Measurements from ENCODE around the gene CD164L2. TPM values are rescaled to one million over a fixed set of nuclear protein-coding genes. Genes with fewer than 3 reads are reported as not detected.

Gene CD164L2
- total RNA-seq, 1 experiment from 2014 or later = not detected

GRCh38 chr1:27400082-27400962 lies 17.2 kb upstream of the CD164L2 start:
- Histone ChIP-seq H3K4me1 (replicated peaks) (peaks cover 7% of the 10 kb centered on the region), H3K9me3 (replicated peaks) (no peaks in the 10 kb centered on the region), H3K36me3 (peaks cover 6% of the 10 kb centered on the region; the same call in 1 of the 2 replicates), H3K4me3 (no peak overlapping the region), H3K27ac (no peak overlapping the region), H3K27me3 (replicated peaks) (no peaks in the 10 kb centered on the region)
- DNase-seq (ENCODE audit: low read depth in 1 of 2, low spot score in 2 of 2) = no peak

GRCh38 chr1:27399251-27400025 lies 16.3 kb upstream of the CD164L2 start:
- Histone ChIP-seq H3K4me3 (no peak overlapping the region), H3K4me1 (replicated peaks) (peaks cover 11% of the 10 kb centered on the region), H3K36me3 (peaks cover 10% of the 10 kb centered on the region; the same call in 1 of the 2 replicates), H3K27ac (no peak overlapping the region), H3K27me3 (replicated peaks) (no peaks in the 10 kb centered on the region), H3K9me3 (replicated peaks) (no peaks in the 10 kb centered on the region)
- no peak for DNase-seq (ENCODE audit: low read depth in 1 of 2, low spot score in 2 of 2)

- Histone ChIP-seq H3K27me3 (replicated peaks) (no peaks in the 10 kb centered on the region), H3K36me3 (peaks cover 15% of the 10 kb centered on the region), H3K9me3 (replicated peaks) (no peaks in the 10 kb centered on the region), H3K4me1 (replicated peaks) (peaks cover 14% of the 10 kb centered on the region), H3K27ac (no peak overlapping the region), H3K4me3 (no peak overlapping the region)
- no peak for DNase-seq (ENCODE audit: low read depth in 1 of 2, low spot score in 2 of 2)
Measured at GRCh38 chr1:27398405-27399149, 15.4 kb upstream of the CD164L2 start.

- Histone ChIP-seq H3K27ac (no peak overlapping the region), H3K4me3 (no peak overlapping the region), H3K9me3 (replicated peaks) (no peaks in the 10 kb centered on the region), H3K36me3 (peaks cover 16% of the 10 kb centered on the region), H3K4me1 (replicated peaks) (peaks cover 18% of the 10 kb centered on the region), H3K27me3 (replicated peaks) (no peaks in the 10 kb centered on the region)
- no peak for DNase-seq (ENCODE audit: low read depth in 1 of 2, low spot score in 2 of 2)
Measured at GRCh38 chr1:27397749-27398148, 14.6 kb upstream of the CD164L2 start.

GRCh38 chr1:27397110-27397509 lies 14.0 kb upstream of the CD164L2 start:
- Histone ChIP-seq H3K27ac (no peak overlapping the region), H3K27me3 (replicated peaks) (no peaks in the 10 kb centered on the region), H3K4me1 (replicated peaks) (peaks cover 13% of the 10 kb centered on the region), H3K36me3 (peaks cover 14% of the 10 kb centered on the region), H3K4me3 (no peak overlapping the region), H3K9me3 (replicated peaks) (no peaks in the 10 kb centered on the region)
- no peak for DNase-seq (ENCODE audit: low read depth in 1 of 2, low spot score in 2 of 2)

GRCh38 chr1:27395441-27396195 lies 12.5 kb upstream of the CD164L2 start:
- Histone ChIP-seq H3K4me1 (replicated peaks) (peaks cover 20% of the 10 kb centered on the region), H3K27ac (no peak overlapping the region), H3K4me3 (no peak overlapping the region), H3K27me3 (replicated peaks) (no peaks in the 10 kb centered on the region), H3K9me3 (replicated peaks) (no peaks in the 10 kb centered on the region), H3K36me3 (peaks cover 13% of the 10 kb centered on the region)
- DNase-seq (ENCODE audit: low read depth in 1 of 2, low spot score in 2 of 2) = peak; percentile 57 to 65

GRCh38 chr1:27394925-27395324 lies 11.8 kb upstream of the CD164L2 start:
- Histone ChIP-seq H3K27ac (no peak overlapping the region), H3K27me3 (replicated peaks) (no peaks in the 10 kb centered on the region), H3K4me1 (replicated peaks) (peaks cover 20% of the 10 kb centered on the region), H3K4me3 (no peak overlapping the region), H3K36me3 (peaks cover 13% of the 10 kb centered on the region), H3K9me3 (replicated peaks) (no peaks in the 10 kb centered on the region)
- no peak for DNase-seq (ENCODE audit: low read depth in 1 of 2, low spot score in 2 of 2)

- Histone ChIP-seq H3K9me3 (replicated peaks) (no peaks in the 10 kb centered on the region), H3K36me3 (peaks cover 13% of the 10 kb centered on the region), H3K4me3 (no peak overlapping the region), H3K4me1 (replicated peaks) (peaks cover 20% of the 10 kb centered on the region), H3K27me3 (replicated peaks) (no peaks in the 10 kb centered on the region), H3K27ac (no peak overlapping the region)
- no peak for DNase-seq (ENCODE audit: low read depth in 1 of 2, low spot score in 2 of 2)
Measured at GRCh38 chr1:27394282-27394658, 11.1 kb upstream of the CD164L2 start.

GRCh38 chr1:27393641-27394281 lies 10.6 kb upstream of the CD164L2 start:
- H3K9me3 ChIP-seq (replicated peaks) = no peaks in the 10 kb centered on the region
- DNase-seq (ENCODE audit: low read depth in 1 of 2, low spot score in 2 of 2) = no peak
- no peaks in the 10 kb centered on the region for H3K27me3 ChIP-seq (replicated peaks)
- H3K4me3 ChIP-seq = no peak overlapping the region; the same call in 1 of the 2 replicates
- peaks cover 20% of the 10 kb centered on the region for H3K4me1 ChIP-seq (replicated peaks)
- H3K27ac ChIP-seq = no peak overlapping the region
- H3K36me3 ChIP-seq = peaks cover 13% of the 10 kb centered on the region

- Histone ChIP-seq H3K36me3 (peaks cover 13% of the 10 kb centered on the region), H3K4me3 (peak overlapping the region; percentile 80), H3K4me1 (replicated peaks) (peaks cover 20% of the 10 kb centered on the region), H3K9me3 (replicated peaks) (no peaks in the 10 kb centered on the region), H3K27me3 (replicated peaks) (no peaks in the 10 kb centered on the region), H3K27ac (peak overlapping the region; percentile 82)
- DNase-seq (ENCODE audit: low read depth in 1 of 2, low spot score in 2 of 2) = no peak
Measured at GRCh38 chr1:27392778-27393635, 9.9 kb upstream of the CD164L2 start.

- Histone ChIP-seq H3K36me3 (peaks cover 13% of the 10 kb centered on the region), H3K27me3 (replicated peaks) (no peaks in the 10 kb centered on the region), H3K9me3 (replicated peaks) (no peaks in the 10 kb centered on the region), H3K4me1 (replicated peaks) (peaks cover 20% of the 10 kb centered on the region), H3K4me3 (peak within 1 kb of the TSS; percentile 80), H3K27ac (peak within 1 kb of the TSS; percentile 82)
- peak; percentile 91 to 95 for DNase-seq (ENCODE audit: low read depth in 1 of 2, low spot score in 2 of 2)
Measured at GRCh38 chr1:27392096-27392777, 9.1 kb upstream of the CD164L2 start, which contains the start of gene GPR3. Gene GPR3, plus strand, starts transcription at chr1:27392622. Its CDS starts 1,177 bp downstream, at chr1:27393799.

Data from SJSA1 (cell line).